ENCODE results near the gene CGB2.

- TF ChIP-seq CTCF (IDR thresholded peaks at IDR 0.05) (peak in 1 of 3 experiments; percentile 25), EP300 (IDR thresholded peaks at IDR 0.05) (no peak)
Observed at GRCh38 chr19:48997972-48998371, 33.7 kb upstream of the CGB2 start.

Measured in esophagus muscularis mucosa (tissue), 3 donors.